ENCODE results near the gene STOX2.

Gene STOX2

GRCh38 chr4:183986971-183987946 is 82.2 kb downstream of the STOX2 start:
- H3K4me1 ChIP-seq (ENCODE audit: control insufficient read depth, insufficient read depth, low read length, poor library complexity, severe bottlenecking): peaks cover 18% of the 10 kb centered on the region
- H3K27ac ChIP-seq (ENCODE audit: low read depth, low read length, severe bottlenecking): peak overlapping the region; percentile 99
- no peaks in the 10 kb centered on the region for H3K9me3 ChIP-seq (ENCODE audit: control insufficient read depth, low read length)
- H3K4me3 ChIP-seq (ENCODE audit: extremely low read depth, insufficient read depth, low read length, poor library complexity, severe bottlenecking): peak overlapping the region; percentile 29
- H3K36me3 ChIP-seq (ENCODE audit: control insufficient read depth, insufficient read depth, low read length): no peaks in the 10 kb centered on the region
- 27 to 28% methylated on average over 32 to 35 of the region's 43 CpGs for WGBS, 2 experiments (ENCODE audit: insufficient coverage in 2 of 2)

DNA sequence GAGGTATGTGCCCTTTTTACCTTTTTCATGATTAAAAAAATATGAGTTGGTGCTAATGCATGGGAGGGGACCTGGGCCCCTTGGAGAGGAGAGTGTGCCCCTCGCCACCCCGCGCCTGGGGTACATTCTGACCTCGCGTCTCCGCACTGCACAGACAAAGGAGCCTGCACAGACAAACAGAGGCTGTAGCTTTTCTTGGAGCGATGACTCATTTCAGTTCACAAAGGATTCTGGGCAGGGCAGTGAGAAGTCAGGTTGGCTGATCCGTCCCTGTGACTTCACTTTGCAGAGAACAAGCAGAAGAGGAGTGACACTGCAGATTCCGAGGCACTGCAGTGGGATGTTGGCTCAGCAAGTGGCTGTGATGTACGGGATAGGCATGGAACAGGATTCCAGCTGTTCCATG is 82.9 kb downstream of the STOX2 start:
- H3K9me3 ChIP-seq (ENCODE audit: control insufficient read depth, low read length): no peaks in the 10 kb centered on the region
- H3K36me3 ChIP-seq (ENCODE audit: control insufficient read depth, insufficient read depth, low read length): no peaks in the 10 kb centered on the region
- H3K27ac ChIP-seq (ENCODE audit: low read depth, low read length, severe bottlenecking): peak overlapping the region; percentile 99
- H3K4me1 ChIP-seq (ENCODE audit: control insufficient read depth, insufficient read depth, low read length, poor library complexity, severe bottlenecking): peaks cover 18% of the 10 kb centered on the region
- WGBS, 2 experiments (ENCODE audit: insufficient coverage in 2 of 2): 15 to 18% methylated on average over 6 to 8 of the region's 10 CpGs
- H3K4me3 ChIP-seq (ENCODE audit: extremely low read depth, insufficient read depth, low read length, poor library complexity, severe bottlenecking): peak overlapping the region; percentile 29

GRCh38 chr4:183988874-183989273 is 83.8 kb downstream of the STOX2 start:
- H3K4me1 ChIP-seq (ENCODE audit: control insufficient read depth, insufficient read depth, low read length, poor library complexity, severe bottlenecking): peaks cover 18% of the 10 kb centered on the region
- peak overlapping the region; percentile 99 for H3K27ac ChIP-seq (ENCODE audit: low read depth, low read length, severe bottlenecking)
- 91 to 96% methylated on average over 4 to 5 of the region's 9 CpGs for WGBS, 2 experiments (ENCODE audit: insufficient coverage in 2 of 2)
- no peaks in the 10 kb centered on the region for H3K9me3 ChIP-seq (ENCODE audit: control insufficient read depth, low read length)
- H3K36me3 ChIP-seq (ENCODE audit: control insufficient read depth, insufficient read depth, low read length): no peaks in the 10 kb centered on the region
- no peak overlapping the region for H3K4me3 ChIP-seq (ENCODE audit: extremely low read depth, insufficient read depth, low read length, poor library complexity, severe bottlenecking)

DNA sequence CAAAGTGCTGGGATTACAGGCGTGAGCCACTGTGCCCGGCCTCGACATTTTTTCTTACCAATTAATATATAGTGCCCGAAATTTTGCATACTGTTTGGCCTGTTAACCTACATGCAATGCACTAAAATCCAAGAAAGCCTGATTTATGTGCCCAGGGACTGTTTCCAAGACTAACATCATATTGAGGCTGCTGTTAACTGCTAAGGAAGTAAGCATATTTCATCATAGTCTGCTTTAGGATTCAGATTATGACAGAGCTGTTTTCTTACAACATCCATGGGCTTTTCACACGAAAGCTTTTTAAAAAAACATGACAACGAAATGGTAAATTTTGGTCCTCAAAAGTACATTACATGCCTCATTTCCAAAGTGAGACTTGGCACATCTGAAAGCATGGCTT is 84.4 kb downstream of the STOX2 start:
- H3K4me1 ChIP-seq (ENCODE audit: control insufficient read depth, insufficient read depth, low read length, poor library complexity, severe bottlenecking): peaks cover 18% of the 10 kb centered on the region
- no peaks in the 10 kb centered on the region for H3K9me3 ChIP-seq (ENCODE audit: control insufficient read depth, low read length)
- no peaks in the 10 kb centered on the region for H3K36me3 ChIP-seq (ENCODE audit: control insufficient read depth, insufficient read depth, low read length)
- no peak overlapping the region for H3K4me3 ChIP-seq (ENCODE audit: extremely low read depth, insufficient read depth, low read length, poor library complexity, severe bottlenecking)
- 87 to 90% methylated on average over 4 to 6 of the region's 6 CpGs for WGBS, 2 experiments (ENCODE audit: insufficient coverage in 2 of 2)
- H3K27ac ChIP-seq (ENCODE audit: low read depth, low read length, severe bottlenecking): no peak overlapping the region

DNA sequence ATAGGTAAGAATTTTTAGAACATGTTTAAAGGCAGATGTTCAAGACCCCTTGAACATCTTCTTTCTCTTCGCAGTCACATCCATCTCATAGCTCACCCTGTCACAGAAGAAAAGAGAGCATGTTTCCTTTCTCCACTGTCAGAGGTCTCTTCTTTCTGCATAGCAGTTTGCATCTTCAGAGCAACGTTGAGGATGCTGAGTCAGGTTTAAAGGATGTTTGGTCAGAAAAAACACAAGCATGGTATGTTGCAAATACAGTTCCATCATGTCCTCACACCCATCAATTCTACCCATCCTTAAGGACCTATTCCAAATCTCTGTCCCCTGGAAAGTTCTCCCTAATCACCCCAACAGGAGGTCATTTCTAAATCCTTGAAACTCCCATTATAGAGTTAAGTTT is 84.8 kb downstream of the STOX2 start:
- 100% methylated on average over 1 of the region's 2 CpGs for WGBS, 2 experiments (ENCODE audit: insufficient coverage in 2 of 2)
- Histone ChIP-seq H3K4me3 (ENCODE audit: extremely low read depth, insufficient read depth, low read length, poor library complexity, severe bottlenecking) (no peak overlapping the region), H3K9me3 (ENCODE audit: control insufficient read depth, low read length) (no peaks in the 10 kb centered on the region), H3K36me3 (ENCODE audit: control insufficient read depth, insufficient read depth, low read length) (no peaks in the 10 kb centered on the region), H3K27ac (ENCODE audit: low read depth, low read length, severe bottlenecking) (no peak overlapping the region), H3K4me1 (ENCODE audit: control insufficient read depth, insufficient read depth, low read length, poor library complexity, severe bottlenecking) (peaks cover 18% of the 10 kb centered on the region)

DNA sequence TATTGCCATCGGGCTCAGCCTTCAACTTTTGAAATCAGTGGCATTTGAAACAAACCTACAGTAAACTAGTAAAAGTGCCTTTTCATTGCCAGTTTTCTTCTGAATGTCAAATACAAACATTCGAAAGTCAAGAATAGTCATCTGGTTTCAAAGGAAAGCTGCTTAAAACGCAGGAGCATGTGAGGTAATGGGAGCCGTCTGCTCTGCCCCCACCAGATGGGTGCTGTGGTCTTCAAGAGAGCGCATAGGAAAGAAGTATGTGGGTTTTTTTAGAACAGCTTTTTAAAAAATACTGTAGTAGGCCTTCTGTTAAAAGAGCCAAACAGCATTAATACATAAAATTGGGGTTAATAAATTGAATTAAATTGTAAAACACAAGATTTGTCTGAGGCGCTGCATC is 88.6 kb downstream of the STOX2 start:
- WGBS, 2 experiments (ENCODE audit: insufficient coverage in 2 of 2): 86 to 90% methylated on average over 1 to 5 of the region's 6 CpGs
- H3K4me1 ChIP-seq (ENCODE audit: control insufficient read depth, insufficient read depth, low read length, poor library complexity, severe bottlenecking): peaks cover 4% of the 10 kb centered on the region
- H3K9me3 ChIP-seq (ENCODE audit: control insufficient read depth, low read length): no peaks in the 10 kb centered on the region
- no peaks in the 10 kb centered on the region for H3K36me3 ChIP-seq (ENCODE audit: control insufficient read depth, insufficient read depth, low read length)
- no peak overlapping the region for H3K4me3 ChIP-seq (ENCODE audit: extremely low read depth, insufficient read depth, low read length, poor library complexity, severe bottlenecking)
- no peak overlapping the region for H3K27ac ChIP-seq (ENCODE audit: low read depth, low read length, severe bottlenecking)

DNA sequence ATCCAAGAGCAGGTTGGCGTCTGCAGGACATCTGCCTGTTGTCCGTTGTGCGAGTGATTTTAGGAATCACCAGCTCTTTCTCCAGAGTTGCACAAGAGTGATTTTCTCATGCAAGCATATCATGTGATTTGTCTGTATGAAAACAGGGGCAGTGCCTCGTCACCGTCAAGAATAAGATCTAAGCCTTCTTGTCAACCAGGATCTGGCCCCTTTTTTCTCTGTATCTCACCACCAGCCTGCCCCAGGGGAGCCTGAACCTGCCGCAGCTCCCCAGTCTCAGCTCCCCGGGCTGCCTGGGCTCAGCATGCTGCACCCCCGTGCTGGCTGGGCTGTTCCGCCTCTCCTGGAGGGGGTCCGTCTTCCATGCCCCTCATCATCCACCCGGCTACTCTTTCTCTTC is 90.5 kb downstream of the STOX2 start:
- no peak overlapping the region for H3K4me3 ChIP-seq (ENCODE audit: extremely low read depth, insufficient read depth, low read length, poor library complexity, severe bottlenecking)
- no peaks in the 10 kb centered on the region for H3K9me3 ChIP-seq (ENCODE audit: control insufficient read depth, low read length)
- 70 to 78% methylated on average over 11 of the region's 11 CpGs for WGBS, 2 experiments (ENCODE audit: insufficient coverage in 2 of 2)
- H3K36me3 ChIP-seq (ENCODE audit: control insufficient read depth, insufficient read depth, low read length): no peaks in the 10 kb centered on the region
- H3K4me1 ChIP-seq (ENCODE audit: control insufficient read depth, insufficient read depth, low read length, poor library complexity, severe bottlenecking): no peaks in the 10 kb centered on the region
- no peak overlapping the region for H3K27ac ChIP-seq (ENCODE audit: low read depth, low read length, severe bottlenecking)

- no peak overlapping the region for H3K27ac ChIP-seq (ENCODE audit: low read depth, low read length, severe bottlenecking)
- no peaks in the 10 kb centered on the region for H3K9me3 ChIP-seq (ENCODE audit: control insufficient read depth, low read length)
- H3K4me1 ChIP-seq (ENCODE audit: control insufficient read depth, insufficient read depth, low read length, poor library complexity, severe bottlenecking): no peaks in the 10 kb centered on the region
- 90 to 96% methylated on average over 3 to 4 of the region's 4 CpGs for WGBS, 2 experiments (ENCODE audit: insufficient coverage in 2 of 2)
- H3K4me3 ChIP-seq (ENCODE audit: extremely low read depth, insufficient read depth, low read length, poor library complexity, severe bottlenecking): no peak overlapping the region
- no peaks in the 10 kb centered on the region for H3K36me3 ChIP-seq (ENCODE audit: control insufficient read depth, insufficient read depth, low read length)
These were observed 91.8 kb downstream of the STOX2 start for GRCh38 chr4:183996868-183997267.

GRCh38 chr4:183999435-183999834 is 94.3 kb downstream of the STOX2 start:
- Histone ChIP-seq H3K4me3 (ENCODE audit: extremely low read depth, insufficient read depth, low read length, poor library complexity, severe bottlenecking) (no peak overlapping the region), H3K36me3 (ENCODE audit: control insufficient read depth, insufficient read depth, low read length) (no peaks in the 10 kb centered on the region), H3K4me1 (ENCODE audit: control insufficient read depth, insufficient read depth, low read length, poor library complexity, severe bottlenecking) (no peaks in the 10 kb centered on the region), H3K27ac (ENCODE audit: low read depth, low read length, severe bottlenecking) (no peak overlapping the region), H3K9me3 (ENCODE audit: control insufficient read depth, low read length) (no peaks in the 10 kb centered on the region)
- 93 to 100% methylated on average over 4 to 5 of the region's 6 CpGs for WGBS, 2 experiments (ENCODE audit: insufficient coverage in 2 of 2)

DNA sequence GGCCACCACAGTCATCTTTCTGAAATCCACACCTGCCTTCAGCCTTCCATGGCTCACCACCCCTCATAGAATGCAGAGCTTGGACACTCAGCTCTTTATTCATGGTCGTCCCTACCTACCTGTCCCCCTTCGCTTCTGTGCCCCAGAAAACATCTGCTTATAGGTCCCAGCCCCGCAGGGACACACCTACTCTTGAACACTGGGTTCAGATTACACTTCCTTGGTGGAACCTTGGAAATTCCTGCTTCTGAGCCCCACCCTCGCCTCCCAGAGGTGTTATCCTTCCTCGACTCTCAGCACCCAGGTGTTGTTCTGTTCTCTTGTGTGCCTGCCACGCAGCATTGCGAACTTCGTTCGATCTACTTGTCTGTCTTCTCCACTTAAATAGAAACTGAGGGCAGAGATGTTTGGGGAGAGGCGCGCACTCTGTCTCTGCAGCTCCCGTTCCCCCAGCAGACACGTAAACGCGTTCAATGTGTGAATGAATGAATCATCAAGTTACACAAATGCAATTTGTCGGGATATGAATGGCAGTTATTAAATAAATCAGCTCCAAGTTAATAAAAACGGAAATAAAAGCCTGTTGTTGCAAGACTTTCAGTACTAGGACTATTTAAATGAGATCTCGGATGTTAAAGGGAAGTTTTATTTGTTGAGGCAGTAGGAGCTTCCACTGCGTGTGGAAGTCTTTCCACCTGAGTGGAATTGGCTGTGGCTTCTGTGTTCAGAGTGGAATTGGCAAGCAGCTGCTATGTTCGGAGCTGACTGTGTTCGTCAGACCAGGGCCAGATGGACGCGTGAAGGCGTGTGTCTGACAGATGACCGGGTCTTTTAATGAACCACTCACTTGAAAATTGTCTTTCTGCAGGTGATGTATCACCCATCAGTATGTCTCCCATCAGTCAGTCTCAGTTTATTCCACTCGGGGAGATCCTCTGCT is 95.6 kb downstream of the STOX2 start:
- no peak overlapping the region for H3K4me3 ChIP-seq (ENCODE audit: extremely low read depth, insufficient read depth, low read length, poor library complexity, severe bottlenecking)
- no peak overlapping the region for H3K27ac ChIP-seq (ENCODE audit: low read depth, low read length, severe bottlenecking)
- no peaks in the 10 kb centered on the region for H3K9me3 ChIP-seq (ENCODE audit: control insufficient read depth, low read length)
- no peaks in the 10 kb centered on the region for H3K36me3 ChIP-seq (ENCODE audit: control insufficient read depth, insufficient read depth, low read length)
- WGBS, 2 experiments (ENCODE audit: insufficient coverage in 2 of 2): 94 to 95% methylated on average over 23 to 26 of the region's 26 CpGs
- no peaks in the 10 kb centered on the region for H3K4me1 ChIP-seq (ENCODE audit: control insufficient read depth, insufficient read depth, low read length, poor library complexity, severe bottlenecking)
